ENCODE data around the gene CUBN. TPM values are rescaled to one million over a fixed set of nuclear protein-coding genes. Genes with fewer than 3 reads are reported as not detected.

CUBN gene
- polyA plus RNA-seq (2011; rRNA removed) (0.38 and 0.76 TPM in 2 replicates), polyA minus RNA-seq (2011; rRNA and poly(A)+ RNA removed) (0.60 and 1.1 TPM in 2 replicates)

- TF ChIP-seq CTCF (IDR thresholded peaks at IDR 0.05; ENCODE audit: low read depth, low read length): no peak
- no peak within 1 kb of the TSS for H3K27ac ChIP-seq (ENCODE audit: low read depth, low read length)
- POLR2A ChIA-PET: interaction anchor here (0.7 kb wide), 1 partner anchor 67 kb away, joined by 3 read pairs; no protein-coding TSS in a partner anchor
Measured at GRCh38 chr10:17129741-17130140, at the start of gene CUBN. Gene CUBN, minus strand, starts transcription at chr10:17129811. Its CDS starts 46 bp downstream, at chr10:17129765.

GRCh38 chr10:17179002-17179401 lies 49.4 kb upstream of the CUBN start:
- TF ChIP-seq CTCF (IDR thresholded peaks at IDR 0.05; ENCODE audit: low read depth, low read length): no peak
- no peak for DNase-seq (ENCODE audit: low read depth, low spot score)
- POLR2A ChIA-PET: no interaction called here
- CTCF ChIA-PET: interaction anchor here (0.7 kb wide), 2 partner anchors 121 to 1005 kb away, joined by 3 read pairs; no protein-coding TSS in a partner anchor
- no peak overlapping the region for H3K4me3 ChIP-seq (ENCODE audit: low read depth, low read length)
- H3K27me3 ChIP-seq (ENCODE audit: control insufficient read depth, insufficient read depth, low read length): no peaks in the 10 kb centered on the region
- no peaks in the 10 kb centered on the region for H3K9me3 ChIP-seq (ENCODE audit: control insufficient read depth, insufficient read depth, low read length)
- H3K27ac ChIP-seq (ENCODE audit: low read depth, low read length): no peak overlapping the region

More at GRCh38 chr10:17129741-17130140, at the start of gene CUBN:
- Histone ChIP-seq H3K27me3 (ENCODE audit: control insufficient read depth, insufficient read depth, low read length) (no peaks in the 10 kb centered on the region), H3K4me3 (ENCODE audit: low read depth, low read length) (no peak within 1 kb of the TSS), H3K9me3 (ENCODE audit: control insufficient read depth, insufficient read depth, low read length) (no peaks in the 10 kb centered on the region)
- CTCF ChIA-PET: no interaction called here
- DNase-seq (ENCODE audit: low read depth, low spot score): no peak

DNA sequence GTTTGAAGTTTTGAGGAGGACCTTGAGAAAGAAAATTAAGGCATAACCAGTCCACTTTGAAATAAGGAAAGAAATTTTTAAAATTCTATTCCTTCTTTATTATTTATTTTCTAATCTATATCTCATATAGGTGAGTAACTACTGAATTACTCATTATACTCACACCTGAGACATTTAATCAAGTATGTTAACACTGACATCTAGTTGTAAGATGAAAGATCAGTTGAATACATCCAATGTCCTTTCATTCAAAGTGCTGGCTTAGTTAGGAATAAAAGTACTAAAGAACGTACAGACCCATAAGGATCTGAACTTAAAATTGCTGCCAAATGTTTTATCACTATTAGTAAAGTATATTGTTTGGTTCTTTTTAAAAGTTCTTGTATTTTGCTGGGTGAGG lies 48.4 kb upstream of the CUBN start:
- no peaks in the 10 kb centered on the region for H3K27me3 ChIP-seq (ENCODE audit: control insufficient read depth, insufficient read depth, low read length)
- H3K9me3 ChIP-seq (ENCODE audit: control insufficient read depth, insufficient read depth, low read length): no peaks in the 10 kb centered on the region
- no peak for TF ChIP-seq CTCF (IDR thresholded peaks at IDR 0.05; ENCODE audit: low read depth, low read length)
- H3K27ac ChIP-seq (ENCODE audit: low read depth, low read length): no peak overlapping the region
- no peak for DNase-seq (ENCODE audit: low read depth, low spot score)
- CTCF ChIA-PET: interaction anchor here (0.7 kb wide), 1 partner anchor 194 kb away, joined by 3 read pairs; no protein-coding TSS in a partner anchor
- H3K4me3 ChIP-seq (ENCODE audit: low read depth, low read length): no peak overlapping the region
- POLR2A ChIA-PET: no interaction called here

DNA sequence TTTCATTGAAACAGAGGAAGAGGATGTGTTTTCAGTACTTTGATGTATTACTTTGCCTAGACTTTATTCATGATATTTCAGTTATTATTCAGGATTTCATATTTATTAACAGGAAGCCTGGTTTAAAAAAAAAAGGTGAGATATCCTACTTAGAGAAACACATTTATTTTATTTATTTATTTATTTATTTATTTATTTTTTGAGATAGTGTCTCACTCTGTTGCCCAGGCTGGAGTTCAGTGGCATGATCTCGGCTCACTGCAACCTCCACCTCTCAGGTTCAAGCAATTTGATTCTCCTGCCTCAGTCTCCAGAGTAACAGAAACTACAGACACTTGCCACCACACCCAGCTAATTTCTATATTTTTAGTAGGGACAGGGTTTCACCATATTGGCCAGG lies 47.4 kb upstream of the CUBN start:
- POLR2A ChIA-PET: no interaction called here
- TF ChIP-seq CTCF (IDR thresholded peaks at IDR 0.05; ENCODE audit: low read depth, low read length): no peak
- Histone ChIP-seq H3K27ac (ENCODE audit: low read depth, low read length) (no peak overlapping the region), H3K9me3 (ENCODE audit: control insufficient read depth, insufficient read depth, low read length) (no peaks in the 10 kb centered on the region), H3K27me3 (ENCODE audit: control insufficient read depth, insufficient read depth, low read length) (no peaks in the 10 kb centered on the region), H3K4me3 (ENCODE audit: low read depth, low read length) (no peak overlapping the region)
- no peak for DNase-seq (ENCODE audit: low read depth, low spot score)
- CTCF ChIA-PET: interaction anchor here (0.5 kb wide), 1 partner anchor 43 kb away, joined by 4 read pairs; no protein-coding TSS in a partner anchor

DNA sequence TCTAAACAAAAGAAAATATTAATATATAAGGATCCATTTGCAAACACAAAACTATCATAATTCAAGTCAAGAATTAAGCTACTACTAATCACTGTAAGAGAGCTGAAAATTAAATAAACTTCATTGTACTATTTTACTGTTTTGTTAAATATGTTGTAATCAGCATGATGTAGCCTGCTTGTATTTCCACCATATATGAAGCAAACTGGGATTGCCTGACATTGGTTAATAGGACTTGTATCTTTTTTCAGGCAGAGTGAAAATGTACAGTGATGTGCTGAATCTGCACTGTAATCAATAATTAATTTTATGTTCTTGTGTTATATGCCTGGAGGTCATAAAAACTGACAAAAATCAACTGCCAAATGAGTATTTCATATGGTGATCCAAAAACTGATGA lies 46.5 kb upstream of the CUBN start:
- ChIA-PET CTCF (no interaction called here), POLR2A (no interaction called here)
- Histone ChIP-seq H3K27ac (ENCODE audit: low read depth, low read length) (no peak overlapping the region), H3K4me3 (ENCODE audit: low read depth, low read length) (no peak overlapping the region), H3K9me3 (ENCODE audit: control insufficient read depth, insufficient read depth, low read length) (no peaks in the 10 kb centered on the region), H3K27me3 (ENCODE audit: control insufficient read depth, insufficient read depth, low read length) (no peaks in the 10 kb centered on the region)
- no peak for DNase-seq (ENCODE audit: low read depth, low spot score)
- TF ChIP-seq CTCF (IDR thresholded peaks at IDR 0.05; ENCODE audit: low read depth, low read length): no peak
